T-cell (primary cell): ENCODE results near the gene FRAT1. TPM values are rescaled to one million over a fixed set of nuclear protein-coding genes. Genes with fewer than 3 reads are reported as not detected.
"Not testable (repeated sequence)": the region's sequence is repeated elsewhere in the genome, so short reads cannot be mapped to it uniquely, and the experiment has no call there.

Experiments
- ATAC-seq, 4 experiments: fragments of 200-7000 bp in 3 of 4; fragments of 150-1000 bp in 1 of 4; cut with Tn5 transposase; replicated peaks in 1 of 4; 1 replicate in 3 of 4; 2 replicates in 1 of 4; pipeline ENCODE4 v1.10.0; 2021; ENCODE audit warnings: moderate library complexity in 3 of 4, mild to moderate bottlenecking in 2 of 4, moderate number of reproducible peaks in 1 of 4
- CTCF ChIA-PET, 2 donors: fragments of 300-600 bp; sonication (Branson Sonifier 250); formaldehyde crosslinking; loops; one replicate each; lab custom pipeline; 2022; ENCODE audit warnings: antibody characterized with exemption in 2 of 2; lab: Charles Lee
- POLR2A ChIA-PET, 2 donors: fragments of 300-600 bp; sonication (Branson Sonifier 250); formaldehyde crosslinking; loops; one replicate each; lab custom pipeline; 2022; ENCODE audit warnings: antibody characterized with exemption in 2 of 2; lab: Charles Lee
- DNase-seq, 35 experiments: peaks; one replicate each; pipeline versions ENCODE4 v3.0.0 to v3.0.0-alpha.2; 2013 to 2023
- H3K27ac ChIP-seq: one replicate; pipeline ENCODE4 v1.5.1; 2013; ENCODE audit warnings: low read length
- H3K27me3 ChIP-seq, 2 experiments: replicated peaks in 1 of 2; 1 replicate in 1 of 2; 2 replicates in 1 of 2; pipeline versions ENCODE4 v1.6.1 to v1.7.0; 2013; ENCODE audit warnings: low read length in 1 of 2, mixed read lengths in 1 of 2; ENCODE audit not compliant: control insufficient read depth in 2 of 2, insufficient read depth in 2 of 2; ENCODE audit errors: extremely low read depth in 1 of 2
- H3K36me3 ChIP-seq, 2 donors: 1 replicate in 1 of 2; 2 replicates in 1 of 2; pipeline versions ENCODE4 v1.6.1 to v1.7.0; 2013; ENCODE audit warnings: low read length in 1 of 2; ENCODE audit not compliant: control insufficient read depth in 2 of 2, insufficient read depth in 1 of 2; ENCODE audit errors: extremely low read depth in 1 of 2
- H3K4me1 ChIP-seq, 2 experiments: 1 replicate in 1 of 2; 2 replicates in 1 of 2; pipeline versions ENCODE4 v1.6.1 to v1.7.0; 2013; ENCODE audit warnings: low read length in 2 of 2, mixed read lengths in 1 of 2; ENCODE audit not compliant: insufficient read depth in 2 of 2, control insufficient read depth in 1 of 2; ENCODE audit errors: extremely low read depth in 1 of 2
- H3K4me3 ChIP-seq, 2 donors: 1 replicate in 1 of 2; 2 replicates in 1 of 2; pipeline versions ENCODE4 v1.5.1 to v1.7.0; 2013; ENCODE audit warnings: mild to moderate bottlenecking in 2 of 2, low read length in 1 of 2, moderate library complexity in 1 of 2; ENCODE audit not compliant: control insufficient read depth in 1 of 2; ENCODE audit errors: extremely low read depth in 1 of 2
- H3K9me3 ChIP-seq: 2 replicates; pipeline ENCODE4 v1.7.0; 2013
- H3K27ac Mint-ChIP-seq, 2 donors: one replicate each; pipeline ENCODE4 v1.8.0; 2020 to 2021; ENCODE audit warnings: mild to moderate bottlenecking in 2 of 2, mixed read lengths in 2 of 2
- H3K27me3 Mint-ChIP-seq, 2 donors: one replicate each; pipeline ENCODE4 v1.8.0; 2021 to 2022; ENCODE audit warnings: mixed read lengths in 2 of 2
- H3K36me3 Mint-ChIP-seq: one replicate; pipeline ENCODE4 v1.8.0; 2021; ENCODE audit warnings: mixed read lengths
- H3K4me1 Mint-ChIP-seq, 3 donors: one replicate each; pipeline ENCODE4 v1.8.0; 2020 to 2022; ENCODE audit warnings: mixed read lengths in 3 of 3, mild to moderate bottlenecking in 1 of 3
- H3K4me3 Mint-ChIP-seq, 3 donors: one replicate each; pipeline ENCODE4 v1.8.0; 2020 to 2022; ENCODE audit warnings: mild to moderate bottlenecking in 3 of 3, mixed read lengths in 3 of 3, moderate library complexity in 3 of 3
- H3K9me3 Mint-ChIP-seq, 3 donors: one replicate each; pipeline ENCODE4 v1.8.0; 2020 to 2022; ENCODE audit warnings: mixed read lengths in 3 of 3
- WGBS: methylation state at CpG from one replicate; pipeline ENCODE4 v1.1.5; 2013; ENCODE audit warnings: missing lambda C conversion rate; ENCODE audit not compliant: insufficient coverage; 5-methylcytosine and 5-hydroxymethylcytosine counted together
- total RNA-seq, 35 experiments: library from RNA in 6 of 35; stranded (reverse) in 6 of 35; fragments of 120-200 nt in 1 of 35; gene quantifications; one replicate each; pipeline versions ENCODE4 v1.2.1 to v1.2.4 and lab custom pipeline; 2013 to 2026

The FRAT1 gene
- total RNA-seq, 5 donors from 2014 or later (not counting 1 experiment from before 2014, with no cell fraction given): 20.6 to 47.9 (median 23.4) TPM

- DNase-seq (peak in 1 of 35 experiments; percentile 73), ATAC-seq (peak; percentile 69 to 89 (median 76))
- POLR2A ChIA-PET: interaction anchor here (0.6 to 0.7 kb wide), 2 partner anchors 29 to 53 kb away, joined by 4 to 7 read pairs; no protein-coding TSS in a partner anchor
- no peak overlapping the region for H3K4me3 Mint-ChIP-seq
- no peaks in the 10 kb centered on the region for H3K36me3 Mint-ChIP-seq
- Histone ChIP-seq H3K36me3 (no peaks in the 10 kb centered on the region), H3K9me3 (no peaks in the 10 kb centered on the region), H3K4me1 (no peaks in the 10 kb centered on the region), H3K27ac (no peak overlapping the region), H3K27me3 (no peaks in the 10 kb centered on the region), H3K4me3 (no peak overlapping the region)
- H3K4me1 Mint-ChIP-seq: peaks cover 9% of the 10 kb centered on the region in 3 donors
- CTCF ChIA-PET: interaction anchor here (0.6 to 2.9 kb wide), 21 partner anchors 10 to 243 kb away, joined by 3 to 20 read pairs (median 3); partner anchors contain the start of genes FRAT1 (in 1 of the 2), FRAT2 (in 1 of the 2) and RRP12 (in 1 of the 2)
- no peaks in the 10 kb centered on the region for H3K27me3 Mint-ChIP-seq
- no peaks in the 10 kb centered on the region for H3K9me3 Mint-ChIP-seq
- no peak overlapping the region for H3K27ac Mint-ChIP-seq
Measured at GRCh38 chr10:97278491-97278989, 40.5 kb upstream of the FRAT1 start.

- H3K27me3 ChIP-seq: no peaks in the 10 kb centered on the region
- 100% methylated on average over 3 of the region's 9 CpGs for WGBS
- no peak overlapping the region for H3K4me3 ChIP-seq
- Mint-ChIP-seq H3K27ac (peak overlapping the region; percentile 8 to 11), H3K4me3 (no peak overlapping the region), H3K4me1 (peaks cover 9% of the 10 kb centered on the region in 3 donors), H3K27me3 (no peaks in the 10 kb centered on the region), H3K9me3 (no peaks in the 10 kb centered on the region), H3K36me3 (no peaks in the 10 kb centered on the region)
- no peaks in the 10 kb centered on the region for H3K9me3 ChIP-seq
- no peaks in the 10 kb centered on the region for H3K4me1 ChIP-seq
- no peak for ATAC-seq
- no peak for DNase-seq
- no peak overlapping the region for H3K27ac ChIP-seq
- peaks cover 0 to 2% of the 10 kb centered on the region in 2 donors for H3K36me3 ChIP-seq
- ChIA-PET POLR2A (interaction anchor here (0.6 to 0.7 kb wide), 2 partner anchors 30 to 53 kb away, joined by 4 to 7 read pairs; no protein-coding TSS in a partner anchor), CTCF (interaction anchor here (0.6 to 2.9 kb wide), 18 partner anchors 11 to 206 kb away, joined by 3 to 20 read pairs (median 6); partner anchors contain the start of genes FRAT1 (in 1 of the 2), FRAT2 (in 1 of the 2) and RRP12 (in 1 of the 2))
Measured at GRCh38 chr10:97279121-97279815, 39.8 kb upstream of the FRAT1 start.

GRCh38 chr10:97280783-97281182 is 38.3 kb upstream of the FRAT1 start:
- no peaks in the 10 kb centered on the region for H3K9me3 ChIP-seq
- peaks cover 0 to 5% of the 10 kb centered on the region in 2 donors for H3K36me3 ChIP-seq
- POLR2A ChIA-PET: interaction anchor here in 1 of 2 donors (0.6 kb wide), 1 partner anchor 31 kb away, joined by 4 read pairs; no protein-coding TSS in a partner anchor
- H3K4me3 ChIP-seq: no peak overlapping the region
- Mint-ChIP-seq H3K9me3 (no peaks in the 10 kb centered on the region), H3K27me3 (no peaks in the 10 kb centered on the region), H3K4me1 (peaks cover 9 to 11% (median 9%) of the 10 kb centered on the region in 3 donors), H3K4me3 (no peak overlapping the region), H3K27ac (no peak overlapping the region), H3K36me3 (no peaks in the 10 kb centered on the region)
- H3K4me1 ChIP-seq: no peaks in the 10 kb centered on the region
- CTCF ChIA-PET: interaction anchor here (1.1 to 2.9 kb wide), 3 partner anchors 10 to 78 kb away, joined by 3 to 20 read pairs (median 3); no protein-coding TSS in a partner anchor
- DNase-seq (no peak), ATAC-seq (no peak)
- H3K27me3 ChIP-seq: no peaks in the 10 kb centered on the region
- H3K27ac ChIP-seq: no peak overlapping the region
- WGBS: 93% methylated on average over 2 of the region's 3 CpGs

GRCh38 chr10:97290076-97290475 is 29.0 kb upstream of the FRAT1 start:
- CTCF ChIA-PET, H3K4me1 ChIP-seq, ATAC-seq, H3K27ac ChIP-seq, H3K27ac Mint-ChIP-seq, H3K4me3 Mint-ChIP-seq, H3K27me3 ChIP-seq, H3K9me3 Mint-ChIP-seq, H3K9me3 ChIP-seq, H3K4me3 ChIP-seq, DNase-seq, H3K36me3 Mint-ChIP-seq, H3K27me3 Mint-ChIP-seq: not testable (repeated sequence)
- peaks cover 22 to 28% (median 25%) of the 10 kb centered on the region in 3 donors for H3K4me1 Mint-ChIP-seq
- H3K36me3 ChIP-seq: peaks cover 0 to 14% of the 10 kb centered on the region in 2 donors
- POLR2A ChIA-PET: interaction anchor here in 1 of 2 donors (0.7 kb wide), 1 partner anchor 350 kb away, joined by 7 read pairs; no protein-coding TSS in a partner anchor
- WGBS: 97% methylated on average over 11 of the region's 13 CpGs

- H3K27me3 ChIP-seq, H3K36me3 Mint-ChIP-seq, H3K27me3 Mint-ChIP-seq, H3K9me3 ChIP-seq, DNase-seq, H3K4me1 ChIP-seq, H3K27ac Mint-ChIP-seq, H3K4me3 ChIP-seq, CTCF ChIA-PET, H3K9me3 Mint-ChIP-seq, H3K27ac ChIP-seq, ATAC-seq: not testable (repeated sequence)
- peaks cover 0 to 14% of the 10 kb centered on the region in 2 donors for H3K36me3 ChIP-seq
- peak overlapping the region; percentile 84 to 97 (median 89) for H3K4me3 Mint-ChIP-seq
- POLR2A ChIA-PET: interaction anchor here in 1 of 2 donors (0.6 kb wide), 1 partner anchor 196 kb away, joined by 3 read pairs; no protein-coding TSS in a partner anchor
- H3K4me1 Mint-ChIP-seq: peaks cover 22 to 28% (median 23%) of the 10 kb centered on the region in 3 donors
- 100% methylated on average over 5 of the region's 17 CpGs for WGBS
Measured at GRCh38 chr10:97290576-97291356, 28.3 kb upstream of the FRAT1 start.
